ENCODE measurements around the gene FBRSL1. TPM values are rescaled to one million over a fixed set of nuclear protein-coding genes. Genes with fewer than 3 reads are reported as not detected.

FBRSL1 gene
- total and polyA plus RNA-seq, 2 donors (not counting 3 experiments of a cell fraction or from before 2014, with no cell fraction given): 19.3 to 79.8 TPM

- Histone ChIP-seq H3K9me1 (replicated peaks; ENCODE audit: control insufficient read depth, extremely low read depth, insufficient read depth, low read length) (no peaks in the 10 kb centered on the region), H3K9ac (replicated peaks; ENCODE audit: extremely low read depth, insufficient read depth, low read length) (no peak overlapping the region), H3K4me2 (ENCODE audit: insufficient read depth, low read length) (no peak overlapping the region), H3K4me3 (replicated peaks in 1 of 3; ENCODE audit: insufficient read depth in 1 of 3, low read depth in 1 of 3, low read length in 3 of 3) (no peak overlapping the region), H3K9me3 (replicated peaks; ENCODE audit: control insufficient read depth, insufficient read depth, low read length) (no peaks in the 10 kb centered on the region), H3K27ac (ENCODE audit: insufficient read depth, low read depth, low read length) (no peak overlapping the region), H3K27me3 (ENCODE audit: control insufficient read depth in 2 of 2, insufficient read depth in 2 of 2, low read length in 2 of 2) (no peaks in the 10 kb centered on the region), H3K36me3 (ENCODE audit: control insufficient read depth in 2 of 2, extremely low read depth in 1 of 2, insufficient read depth in 2 of 2, low read length in 2 of 2) (no peaks in the 10 kb centered on the region), H4K20me1 (replicated peaks; ENCODE audit: control insufficient read depth, extremely low read depth, insufficient read depth, low read length) (no peaks in the 10 kb centered on the region), H2AFZ (ENCODE audit: low read depth, low read length) (no peak overlapping the region), H3K79me2 (ENCODE audit: control insufficient read depth, insufficient read depth, low read length) (no peaks in the 10 kb centered on the region), H3K4me1 (ENCODE audit: control insufficient read depth, extremely low read depth, insufficient read depth, low read length) (no peaks in the 10 kb centered on the region)
- no TSS peak for BruUV-seq (replicated peaks)
- CTCF ChIA-PET: no interaction called here
- FAIRE-seq: no peak
- POLR2A ChIA-PET: no interaction called here
- intact Hi-C loops (cut with micrococcal nuclease): no loop called here
- DNase-seq (ENCODE audit: low read depth, low spot score): no peak
- no peak for TF ChIP-seq JUN (IDR thresholded peaks at IDR 0.05; ENCODE audit: borderline replicate concordance, insufficient read depth, insufficient read length, low read depth)
- TF ChIP-seq POLR2A (IDR thresholded peaks at IDR 0.05; ENCODE audit: low read depth, low read length): no peak
- no peak for TF ChIP-seq GATA2 (IDR thresholded peaks at IDR 0.05; ENCODE audit: insufficient read depth, insufficient read length, low read depth, low read length)
- dilution Hi-C loops (cut with MboI; ENCODE audit: extremely low pct_ligation_motif_present, low sequenced_read_pairs): no loop called here
Observed at GRCh38 chr12:132480623-132481132, 9.3 kb upstream of the FBRSL1 start.

- Histone ChIP-seq H4K20me1 (replicated peaks; ENCODE audit: control insufficient read depth, extremely low read depth, insufficient read depth, low read length) (no peaks in the 10 kb centered on the region), H2AFZ (ENCODE audit: low read depth, low read length) (no peak overlapping the region), H3K9me1 (replicated peaks; ENCODE audit: control insufficient read depth, extremely low read depth, insufficient read depth, low read length) (no peaks in the 10 kb centered on the region), H3K4me3 (replicated peaks in 1 of 3; ENCODE audit: insufficient read depth in 1 of 3, low read depth in 1 of 3, low read length in 3 of 3) (no peak overlapping the region), H3K9ac (replicated peaks; ENCODE audit: extremely low read depth, insufficient read depth, low read length) (no peak overlapping the region), H3K9me3 (replicated peaks; ENCODE audit: control insufficient read depth, insufficient read depth, low read length) (no peaks in the 10 kb centered on the region), H3K27me3 (ENCODE audit: control insufficient read depth in 2 of 2, insufficient read depth in 2 of 2, low read length in 2 of 2) (no peaks in the 10 kb centered on the region), H3K79me2 (ENCODE audit: control insufficient read depth, insufficient read depth, low read length) (no peaks in the 10 kb centered on the region), H3K36me3 (ENCODE audit: control insufficient read depth in 2 of 2, extremely low read depth in 1 of 2, insufficient read depth in 2 of 2, low read length in 2 of 2) (no peaks in the 10 kb centered on the region), H3K27ac (ENCODE audit: insufficient read depth, low read depth, low read length) (no peak overlapping the region), H3K4me1 (ENCODE audit: control insufficient read depth, extremely low read depth, insufficient read depth, low read length) (no peaks in the 10 kb centered on the region), H3K4me2 (ENCODE audit: insufficient read depth, low read length) (no peak overlapping the region)
- POLR2A ChIA-PET: no interaction called here
- BruUV-seq (replicated peaks): no TSS peak
- DNase-seq (ENCODE audit: low read depth, low spot score): no peak
- no peak for TF ChIP-seq CTCF (IDR thresholded peaks at IDR 0.05; ENCODE audit: extremely low read depth in 1 of 2, insufficient read depth in 1 of 2, low read depth in 1 of 2, low read length in 2 of 2)
- no peak for TF ChIP-seq EZH2 (IDR thresholded peaks at IDR 0.05; ENCODE audit: borderline replicate concordance, low read depth, low read length, severe bottlenecking)
- no peak for TF ChIP-seq POLR2AphosphoS5 (IDR thresholded peaks at IDR 0.05; ENCODE audit: insufficient read depth, low read depth, low read length)
- TF ChIP-seq MAX (IDR thresholded peaks at IDR 0.05; ENCODE audit: insufficient read depth, insufficient read length): no peak
- TF ChIP-seq POLR2A (IDR thresholded peaks at IDR 0.05; ENCODE audit: low read depth, low read length): no peak
- TF ChIP-seq MYC (IDR thresholded peaks at IDR 0.05; ENCODE audit: low read depth, low read length): no peak
- TF ChIP-seq GATA2 (IDR thresholded peaks at IDR 0.05; ENCODE audit: insufficient read depth, insufficient read length, low read depth, low read length): no peak
- TF ChIP-seq FOS (IDR thresholded peaks at IDR 0.05; ENCODE audit: borderline replicate concordance, insufficient read depth, low read length): no peak
- TF ChIP-seq JUN (IDR thresholded peaks at IDR 0.05; ENCODE audit: borderline replicate concordance, insufficient read depth, insufficient read length, low read depth): no peak
- intact Hi-C loops (cut with micrococcal nuclease): no loop called here
- dilution Hi-C loops (cut with MboI; ENCODE audit: extremely low pct_ligation_motif_present, low sequenced_read_pairs): no loop called here
- CTCF ChIA-PET: no interaction called here
- no peak for FAIRE-seq
Observed at GRCh38 chr12:132481345-132481744, 8.6 kb upstream of the FBRSL1 start.
